ENCODE results near the gene TBL2.
"Not testable (repeated sequence)": the region's sequence is repeated elsewhere in the genome, so short reads cannot be mapped to it uniquely, and the experiment has no call there.

TBL2 gene

GRCh38 chr7:73570521-73570920 lies 7.9 kb downstream of the TBL2 start:
- no peak for DNase-seq (ENCODE audit: low spot score)

- DNase-seq (ENCODE audit: low spot score): no peak
Measured at GRCh38 chr7:73569042-73569608, 9.3 kb downstream of the TBL2 start.

GRCh38 chr7:73567846-73568685 lies 10.3 kb downstream of the TBL2 start:
- no peak for DNase-seq (ENCODE audit: low spot score)

- DNase-seq (ENCODE audit: low spot score): no peak
Measured at GRCh38 chr7:73567140-73567539, 11.2 kb downstream of the TBL2 start.

GRCh38 chr7:73566431-73566830 lies 11.9 kb downstream of the TBL2 start:
- not testable (repeated sequence) for DNase-seq (ENCODE audit: low spot score)

- DNase-seq (ENCODE audit: low spot score): no peak
Measured at GRCh38 chr7:73565675-73566340, 12.6 kb downstream of the TBL2 start.

GRCh38 chr7:73560109-73560835 lies 18.1 kb downstream of the TBL2 start:
- DNase-seq (ENCODE audit: low spot score): peak; percentile 90

- DNase-seq (ENCODE audit: low spot score): peak; percentile 78
Measured at GRCh38 chr7:73557397-73558257, 20.8 kb downstream of the TBL2 start, which contains the start of gene BCL7B. TSS of gene BCL7B (minus strand) at chr7:73557690. CDS start at chr7:73557578, 112 bp downstream.

- DNase-seq (ENCODE audit: low spot score): peak; percentile 94
Measured at GRCh38 chr7:73557108-73557396, 21.3 kb downstream of the TBL2 start.

GRCh38 chr7:73556208-73557107 lies 21.9 kb downstream of the TBL2 start:
- peak; percentile 34 for DNase-seq (ENCODE audit: low spot score)

- peak; percentile 28 for DNase-seq (ENCODE audit: low spot score)
Measured at GRCh38 chr7:73555411-73555982, 22.9 kb downstream of the TBL2 start.

GRCh38 chr7:73550093-73550492 lies 28.3 kb downstream of the TBL2 start:
- not testable (repeated sequence) for DNase-seq (ENCODE audit: low spot score)

GRCh38 chr7:73549176-73549575 lies 29.2 kb downstream of the TBL2 start:
- DNase-seq (ENCODE audit: low spot score): no peak

- DNase-seq (ENCODE audit: low spot score): no peak
Measured at GRCh38 chr7:73547841-73548240, 30.5 kb downstream of the TBL2 start.

GRCh38 chr7:73544678-73545077 lies 33.7 kb downstream of the TBL2 start:
- DNase-seq (ENCODE audit: low spot score): no peak

GRCh38 chr7:73541722-73542121 lies 36.7 kb downstream of the TBL2 start:
- DNase-seq (ENCODE audit: low spot score): no peak

- no peak for DNase-seq (ENCODE audit: low spot score)
Measured at GRCh38 chr7:73539709-73540108, 38.7 kb downstream of the TBL2 start.

- DNase-seq (ENCODE audit: low spot score): not testable (repeated sequence)
Measured at GRCh38 chr7:73538510-73538909, 39.9 kb downstream of the TBL2 start.

GRCh38 chr7:73537051-73537450 lies 41.3 kb downstream of the TBL2 start:
- no peak for DNase-seq (ENCODE audit: low spot score)

GRCh38 chr7:73536479-73536878 lies 41.9 kb downstream of the TBL2 start:
- DNase-seq (ENCODE audit: low spot score): no peak
